ENCODE measurements around the gene MAPK9.
"Not testable (repeated sequence)": the region's sequence is repeated elsewhere in the genome, so short reads cannot be mapped to it uniquely, and the experiment has no call there.

MAPK9 gene

GRCh38 chr5:180213657-180214207 is 78.2 kb downstream of the MAPK9 start:
- DNase-seq (ENCODE audit: low read depth) = no peak
- H3K4me3 ChIP-seq (ENCODE audit: control insufficient read depth, low read depth, low read length) = no peak overlapping the region

GRCh38 chr5:180213256-180213600 is 78.7 kb downstream of the MAPK9 start:
- no peak overlapping the region for H3K4me3 ChIP-seq (ENCODE audit: control insufficient read depth, low read depth, low read length)
- DNase-seq (ENCODE audit: low read depth) = no peak
- TF ChIP-seq CTCF (IDR thresholded peaks at IDR 0.05; ENCODE audit: control insufficient read depth, insufficient read depth, low read depth, low read length, missing control alignments) = no peak

More at GRCh38 chr5:180213657-180214207, 78.2 kb downstream of the MAPK9 start:
- TF ChIP-seq CTCF (IDR thresholded peaks at IDR 0.05; ENCODE audit: control insufficient read depth, insufficient read depth, low read depth, low read length, missing control alignments) = no peak

- H3K4me3 ChIP-seq (ENCODE audit: control insufficient read depth, low read depth, low read length) = no peak overlapping the region
- no peak for TF ChIP-seq CTCF (IDR thresholded peaks at IDR 0.05; ENCODE audit: control insufficient read depth, insufficient read depth, low read depth, low read length, missing control alignments)
- DNase-seq (ENCODE audit: low read depth) = no peak
Observed at GRCh38 chr5:180212363-180213255, 79.3 kb downstream of the MAPK9 start.

GRCh38 chr5:180211761-180212035 is 80.2 kb downstream of the MAPK9 start:
- no peak for TF ChIP-seq CTCF (IDR thresholded peaks at IDR 0.05; ENCODE audit: control insufficient read depth, insufficient read depth, low read depth, low read length, missing control alignments)
- DNase-seq (ENCODE audit: low read depth) = no peak

GRCh38 chr5:180210961-180211760 is 80.7 kb downstream of the MAPK9 start:
- no peak for DNase-seq (ENCODE audit: low read depth)
- H3K4me3 ChIP-seq (ENCODE audit: control insufficient read depth, low read depth, low read length) = no peak overlapping the region
- TF ChIP-seq CTCF (IDR thresholded peaks at IDR 0.05; ENCODE audit: control insufficient read depth, insufficient read depth, low read depth, low read length, missing control alignments) = no peak

More at GRCh38 chr5:180211761-180212035, 80.2 kb downstream of the MAPK9 start:
- H3K4me3 ChIP-seq (ENCODE audit: control insufficient read depth, low read depth, low read length) = no peak overlapping the region

GRCh38 chr5:180210077-180210476 is 81.8 kb downstream of the MAPK9 start:
- not testable (repeated sequence) for DNase-seq (ENCODE audit: low read depth); H3K4me3 ChIP-seq (ENCODE audit: control insufficient read depth, low read depth, low read length)

GRCh38 chr5:180209137-180209581 is 82.7 kb downstream of the MAPK9 start, which contains the start of gene RASGEF1C:
Gene RASGEF1C (minus strand): TSS chr5:180209211. CDS start chr5:180138052, 71,159 bp downstream.
- H3K4me3 ChIP-seq (ENCODE audit: control insufficient read depth, low read depth, low read length) = peak within 1 kb of the TSS; percentile 4; the same call in 1 of the 2 replicates
- TF ChIP-seq CTCF (IDR thresholded peaks at IDR 0.05; ENCODE audit: control insufficient read depth, insufficient read depth, low read depth, low read length, missing control alignments) = peak; percentile 32
- DNase-seq (ENCODE audit: low read depth) = no peak

Data from AG09309 (cell line).